NB4 (cell line): ENCODE measurements around the gene VMAC.

Experiments
- CTCF ChIP-seq: IDR thresholded peaks from one replicate; pipeline ENCODE4 v1.5.1; 2012; ENCODE audit warnings: low read depth, low read length
- POLR2A ChIP-seq: IDR thresholded peaks from 2 replicates; pipeline ENCODE4 v1.6.1; 2011; ENCODE audit warnings: mild to moderate bottlenecking; ENCODE audit not compliant: insufficient read length; ENCODE audit errors: extremely low read depth

- TF ChIP-seq CTCF = no peak
- TF ChIP-seq POLR2A = no peak
Measured at GRCh38 chr19:5929179-5929578, 24.5 kb downstream of the VMAC start.
